HCT116 (cell line): ENCODE data around the gene SLC27A4. TPM values are rescaled to one million over a fixed set of nuclear protein-coding genes. Genes with fewer than 3 reads are reported as not detected.

Experiments
- ATAC-seq: fragments of 200-7000 bp; cut with Tn5 transposase; 2 replicates; pipeline ENCODE4 v1.9.1; 2020; ENCODE audit warnings: mild to moderate bottlenecking, moderate library complexity
- Bru-seq: library from RNA; stranded (reverse); fragments of 400-500 nt; gene quantifications from one replicate; lab custom pipeline; 2021; lab: Mats Ljungman, UMichigan
- BruChase-seq, 2 experiments: library from RNA; stranded (reverse); fragments of 400-500 nt; gene quantifications; one replicate each; lab custom pipeline; 2021; lab: Mats Ljungman, UMichigan
- BruUV-seq: library from RNA; stranded (reverse); fragments of 400-500 nt; replicated peaks from 2 replicates; lab custom pipeline; 2021; lab: Mats Ljungman, UMichigan
- CTCF ChIA-PET: fragments of 300-600 bp; sonication (Branson Sonifier 250); formaldehyde crosslinking; loops from one replicate; lab custom pipeline; 2021; ENCODE audit warnings: antibody characterized with exemption; lab: Charles Lee
- POLR2A ChIA-PET: fragments of 300-600, 350-600 bp; sonication (Branson Sonifier 250); formaldehyde crosslinking; loops from one replicate; lab custom pipeline; 2021; ENCODE audit warnings: antibody characterized with exemption; lab: Charles Lee
- RAD21 ChIA-PET, 2 experiments: fragments of 300-600 bp; sonication (Branson Sonifier 250); formaldehyde crosslinking; loops; one replicate each; lab custom pipeline; 2023; ENCODE audit warnings: low total read pairs in 2 of 2; ENCODE audit not compliant: uncharacterized antibody in 2 of 2, unreplicated experiment in 2 of 2, low non-redundant PET in 1 of 2; lab: Charles Lee
- DNase-seq: peaks from one replicate; pipeline ENCODE4 v3.0.0-alpha.2; 2010; ENCODE audit warnings: low read depth, low spot score
- H2AFZ ChIP-seq: fragments of 200-600 bp; shearing (Covaris generic), sonication (generic); 2 replicates; pipeline ENCODE4 v1.6.1; 2017; ENCODE audit warnings: low read depth, mixed run types, mixed read lengths, antibody characterized with exemption, low read length; ENCODE audit not compliant: poor library complexity, severe bottlenecking
- H3K27ac ChIP-seq: 2 replicates; pipeline ENCODE4 v1.5.1; 2012; ENCODE audit warnings: low read depth, low read length
- H3K27me3 ChIP-seq: fragments of 200-600 bp; sonication (generic); 2 replicates; pipeline ENCODE4 v1.6.1; 2016; ENCODE audit warnings: mixed run types, low read length, mixed read lengths; ENCODE audit not compliant: insufficient read depth
- H3K36me3 ChIP-seq, 2 experiments: fragments of 200-500 bp in 1 of 2; fragments of 200-600 bp in 1 of 2; sonication (Bioruptor generic) in 1 of 2; sonication (generic) in 1 of 2; 2 replicates each; pipeline versions ENCODE4 v1.5.1 to v1.6.1; 2014 to 2016; ENCODE audit warnings: low read length in 2 of 2, inconsistent platforms in 1 of 2, mixed read lengths in 1 of 2, mixed run types in 1 of 2; ENCODE audit not compliant: insufficient read depth in 2 of 2, control insufficient read depth in 1 of 2
- H3K4me1 ChIP-seq, 2 experiments: fragments of 200-600 bp in 1 of 2; sonication (generic) in 1 of 2; 2 replicates each; pipeline versions ENCODE4 v1.5.1 to v1.6.1; 2012 to 2017; ENCODE audit warnings: low read length in 2 of 2, inconsistent platforms in 1 of 2, mild to moderate bottlenecking in 1 of 2, mixed read lengths in 1 of 2, mixed run types in 1 of 2, moderate library complexity in 1 of 2; ENCODE audit not compliant: insufficient read depth in 2 of 2, control insufficient read depth in 1 of 2
- H3K4me2 ChIP-seq: fragments of 200-600 bp; sonication (generic); 2 replicates; pipeline ENCODE4 v1.6.1; 2017; ENCODE audit warnings: mixed run types, low read length, mixed read lengths
- H3K4me3 ChIP-seq, 2 experiments: fragments of 200-600 bp in 1 of 2; sonication (generic) in 1 of 2; replicated peaks in 1 of 2; 2 replicates each; pipeline ENCODE4 v1.5.1; 2011 to 2016; ENCODE audit warnings: low read length in 2 of 2, control low read depth in 1 of 2, low read depth in 1 of 2, mild to moderate bottlenecking in 1 of 2, mixed read lengths in 1 of 2, mixed run types in 1 of 2
- H3K79me2 ChIP-seq: fragments of 200-600 bp; sonication (generic); 2 replicates; pipeline ENCODE4 v1.6.1; 2017; ENCODE audit warnings: mild to moderate bottlenecking, mixed run types, low read length, moderate library complexity, mixed read lengths; ENCODE audit not compliant: insufficient read depth
- H3K9ac ChIP-seq: fragments of 200-600 bp; sonication (generic); 2 replicates; pipeline ENCODE4 v1.6.1; 2016; ENCODE audit warnings: low read length, mixed read lengths
- H3K9me2 ChIP-seq: fragments of 200-600 bp; sonication (generic), shearing (Covaris generic); 2 replicates; pipeline ENCODE4 v1.6.1; 2017; ENCODE audit warnings: mixed run types, mild to moderate bottlenecking, moderate library complexity; ENCODE audit not compliant: insufficient read depth
- H3K9me3 ChIP-seq, 2 experiments: fragments of 200-500 bp in 1 of 2; fragments of 200-600 bp in 1 of 2; sonication (Bioruptor generic) in 1 of 2; sonication (generic) in 1 of 2; 2 replicates each; pipeline ENCODE4 v1.6.1; 2014 to 2017; ENCODE audit warnings: low read length in 2 of 2, mixed read lengths in 2 of 2, inconsistent platforms in 1 of 2, low read depth in 1 of 2, mild to moderate bottlenecking in 1 of 2, mixed run types in 1 of 2, moderate library complexity in 1 of 2; ENCODE audit not compliant: control insufficient read depth in 1 of 2, insufficient read depth in 1 of 2
- H4K20me1 ChIP-seq: fragments of 200-600 bp; sonication (generic), shearing (Covaris generic); 2 replicates; pipeline ENCODE4 v1.6.1; 2017; ENCODE audit warnings: mixed run types, mild to moderate bottlenecking, moderate library complexity; ENCODE audit not compliant: insufficient read depth
- CBX3 ChIP-seq: IDR thresholded peaks from 2 replicates; pipeline ENCODE4 v1.6.1; 2012; ENCODE audit warnings: low read depth
- CEBPB ChIP-seq: IDR thresholded peaks from 2 replicates; pipeline ENCODE4 v1.6.1; 2012; ENCODE audit warnings: low read depth
- EZH2 ChIP-seq: fragments of 200-600 bp; sonication (generic); IDR thresholded peaks from 2 replicates; pipeline ENCODE4 v1.6.1; 2017; ENCODE audit warnings: antibody characterized with exemption, mixed run types
- EZH2phosphoT487 ChIP-seq: fragments of 200-600 bp; IDR thresholded peaks from 2 replicates; pipeline ENCODE4 v1.6.1; 2018; ENCODE audit warnings: antibody characterized with exemption, borderline replicate concordance
- FOSL1 ChIP-seq: IDR thresholded peaks from 2 replicates; pipeline ENCODE4 v1.6.1; 2012; ENCODE audit warnings: low read depth
- JUND ChIP-seq: IDR thresholded peaks from 2 replicates; pipeline ENCODE4 v1.6.1; 2012
- POLR2A ChIP-seq: IDR thresholded peaks from 2 replicates; pipeline ENCODE4 v1.7.0; 2011; ENCODE audit warnings: borderline replicate concordance; ENCODE audit not compliant: insufficient read depth, insufficient read length; ENCODE audit errors: extremely low read depth
- POLR2AphosphoS5 ChIP-seq: IDR thresholded peaks from 2 replicates; pipeline ENCODE4 v1.6.1; 2011; ENCODE audit warnings: mild to moderate bottlenecking, low read depth, low read length, moderate library complexity
- SIN3A ChIP-seq: IDR thresholded peaks from 2 replicates; pipeline ENCODE4 v1.6.1; 2012; ENCODE audit warnings: low read depth
- SP1 ChIP-seq: IDR thresholded peaks from 2 replicates; pipeline ENCODE4 v1.6.1; 2012; ENCODE audit warnings: low read depth
- SRF ChIP-seq: IDR thresholded peaks from 2 replicates; pipeline ENCODE4 v1.6.1; 2012; ENCODE audit warnings: low read depth
- TCF7L2 ChIP-seq: IDR thresholded peaks from 2 replicates; pipeline ENCODE4 v1.7.0; 2011; ENCODE audit warnings: borderline replicate concordance, inconsistent platforms; ENCODE audit not compliant: insufficient read depth, insufficient read length; ENCODE audit errors: extremely low read depth
- YY1 ChIP-seq: IDR thresholded peaks from 2 replicates; pipeline ENCODE4 v1.6.1; 2011; ENCODE audit warnings: low read length, low read depth, moderate library complexity, mild to moderate bottlenecking; ENCODE audit not compliant: insufficient replicate concordance; ENCODE audit errors: extremely low read depth
- ZFX ChIP-seq: fragments of 450-650 bp; IDR thresholded peaks from 2 replicates; pipeline ENCODE4 v1.6.1; 2017
- ZNF274 ChIP-seq: fragments of 200-500 bp; sonication (Bioruptor generic); IDR thresholded peaks from 2 replicates; pipeline ENCODE4 v1.6.1; 2014; ENCODE audit warnings: mild to moderate bottlenecking, low read depth, low read length, inconsistent platforms
- intact Hi-C: fragments of 100-400 bp; cut with micrococcal nuclease; formaldehyde crosslinking; loops from 2 replicates; pipeline ENCODE4 v1.10.0; 2022
- long read RNA-seq: library from polyadenylated mRNA; unstranded; transcript quantifications from one replicate; pipeline ENCODE4 v2.0.0, GENCODE V29; 2021; ENCODE audit not compliant: unreplicated experiment
- polyA plus RNA-seq: library from polyadenylated mRNA; unstranded; fragments of >200 nt; gene quantifications from 2 replicates; pipeline ENCODE4 v1.2.1, GENCODE V29; 2012; ENCODE audit warnings: missing spikeins
- total RNA-seq: library from RNA; stranded (reverse); gene quantifications from one replicate; pipeline ENCODE4 v1.2.1, GENCODE V29; 2021; ENCODE audit not compliant: unreplicated experiment
- TF ChIP-seq, protein P1 (sequence below): IDR thresholded peaks from 2 replicates; pipeline ENCODE4 v1.6.1; 2011; ENCODE audit warnings: mild to moderate bottlenecking, low read length, moderate library complexity; ENCODE audit not compliant: insufficient replicate concordance; ENCODE audit errors: extremely low read depth
- TF ChIP-seq, protein P2 (sequence below): IDR thresholded peaks from 2 replicates; pipeline ENCODE4 v1.6.1; 2012; ENCODE audit warnings: low read depth
- TF ChIP-seq, protein P3 (sequence below): IDR thresholded peaks from 2 replicates; pipeline ENCODE4 v1.6.1; 2012
- TF ChIP-seq, protein P4 (sequence below): IDR thresholded peaks from 2 replicates; pipeline ENCODE4 v1.6.1; 2012

Gene SLC27A4
- total RNA-seq, result 33.9 TPM
- polyA plus RNA-seq, result 30.9 and 31.0 TPM in 2 replicates
- percentile 59 among the genes with signal in this experiment for Bru-seq, nascent RNA
- percentile 76 among the genes with signal in this experiment for BruChase-seq, experiment 1, labeled RNA remaining after a 6-hour chase
- BruChase-seq, experiment 2, labeled RNA remaining after a 2-hour chase, result percentile 71 among the genes with signal in this experiment
- long read RNA-seq, transcript SLC27A4-201 (13 exons, 3,028 nt), result major isoform, 88 of 160 reads
- long read RNA-seq, partial matches to known transcripts, result 51 of 160 reads
- long read RNA-seq, other reads (novel, unspliced or antisense), result 21 of 160 reads

DNA sequence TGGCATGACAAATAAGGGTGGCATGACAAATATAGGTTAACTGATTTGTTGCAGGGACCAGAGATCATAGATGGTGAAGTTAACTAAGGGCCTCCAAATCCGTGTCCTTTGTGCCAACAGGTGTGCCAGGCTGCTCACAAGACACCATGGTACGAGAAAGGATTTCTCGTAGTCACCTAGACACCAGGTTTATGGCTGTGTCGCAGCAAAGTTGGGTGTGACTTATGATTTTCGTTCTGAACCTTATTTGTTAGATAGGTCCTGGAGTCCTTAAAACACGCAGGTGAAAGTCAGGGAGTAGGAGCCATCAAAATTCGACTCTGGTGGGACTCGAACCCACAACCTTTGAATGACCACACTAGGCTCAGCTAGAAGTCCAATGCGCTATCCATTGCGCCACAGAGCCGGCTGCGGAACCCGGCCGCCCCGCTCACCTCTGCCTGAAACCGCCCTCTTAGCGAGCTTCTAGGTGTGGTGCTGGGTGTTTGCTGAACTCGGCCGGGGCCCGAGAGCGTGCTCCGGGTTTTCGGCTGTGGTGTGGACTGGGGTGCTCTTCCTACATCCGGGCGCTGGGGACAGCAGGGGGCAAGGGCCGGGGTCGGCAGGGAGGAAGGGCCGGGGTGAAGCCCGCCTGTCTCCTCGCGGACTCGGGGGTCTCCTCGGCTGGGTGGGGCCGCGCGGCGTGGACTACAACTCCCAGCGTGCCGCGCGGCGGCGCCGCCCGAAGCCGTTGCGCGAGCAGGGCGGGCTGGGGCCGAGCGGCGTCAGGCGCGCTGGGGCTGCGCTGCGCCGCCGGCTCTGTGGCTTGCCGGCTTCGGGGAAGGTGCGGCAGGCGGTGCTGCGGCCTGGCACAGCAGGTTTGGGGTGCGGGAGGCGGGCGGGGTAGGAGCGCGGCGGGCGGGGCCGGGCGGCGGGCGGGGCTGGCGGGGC lies at the start of gene SLC27A4:
TSS of gene SLC27A4 (plus strand) at position 767 of the 930 bp plus-strand sequence. CDS start 2,606 bp downstream, outside the sequence.
- ChIA-PET RAD21 (interaction anchor here in 1 of 2 experiments (1.0 kb wide), 1 partner anchor 22 kb away, joined by 3 read pairs; no protein-coding TSS in a partner anchor), CTCF (interaction anchor here (0.7 kb wide), 1 partner anchor 47 kb away, joined by 3 read pairs; no protein-coding TSS in a partner anchor), POLR2A (interaction anchor here (0.8 kb wide), 1 partner anchor 31 kb away, joined by 3 read pairs; the partner anchor contains the start of gene URM1)
- Histone ChIP-seq H2AFZ (peak within 1 kb of the TSS; percentile 89), H3K79me2 (peaks cover 10% of the 10 kb centered on the region), H3K9me3 (no peaks in the 10 kb centered on the region), H4K20me1 (no peaks in the 10 kb centered on the region), H3K36me3 (peaks cover 2 to 12% of the 10 kb centered on the region in 2 experiments; a peak in 3 of 4 replicates), H3K27ac (peak within 1 kb of the TSS; percentile 74), H3K4me3 (peak within 1 kb of the TSS; percentile 84 to 86), H3K9me2 (no peaks in the 10 kb centered on the region), H3K4me2 (peak within 1 kb of the TSS; percentile 97), H3K27me3 (no peaks in the 10 kb centered on the region), H3K9ac (peak within 1 kb of the TSS; percentile 77), H3K4me1 (peaks cover 0 to 20% of the 10 kb centered on the region in 2 experiments; a peak in 2 of 4 replicates)
- TSS peak; percentile 97 for BruUV-seq
- intact Hi-C loops, result loop anchor here (10.0 kb wide), 1 partner anchor 145 kb away; the partner anchor contains the start of gene CIZ1
- peak; percentile 87 for ATAC-seq
- DNase-seq, result peak; percentile 71
- TF ChIP-seq CEBPB (no peak), FOSL1 (no peak), JUND (no peak), EZH2 (no peak), TCF7L2 (peak; percentile 56), SP1 (no peak; the same call in 1 of the 2 replicates), EZH2phosphoT487 (no peak), YY1 (peak; percentile 60), CBX3 (no peak), POLR2AphosphoS5 (peak; percentile 28), ZFX (no peak), POLR2A (no peak), ZNF274 (no peak), SRF (no peak), SIN3A (no peak)
- TF ChIP-seq, protein P1, sequence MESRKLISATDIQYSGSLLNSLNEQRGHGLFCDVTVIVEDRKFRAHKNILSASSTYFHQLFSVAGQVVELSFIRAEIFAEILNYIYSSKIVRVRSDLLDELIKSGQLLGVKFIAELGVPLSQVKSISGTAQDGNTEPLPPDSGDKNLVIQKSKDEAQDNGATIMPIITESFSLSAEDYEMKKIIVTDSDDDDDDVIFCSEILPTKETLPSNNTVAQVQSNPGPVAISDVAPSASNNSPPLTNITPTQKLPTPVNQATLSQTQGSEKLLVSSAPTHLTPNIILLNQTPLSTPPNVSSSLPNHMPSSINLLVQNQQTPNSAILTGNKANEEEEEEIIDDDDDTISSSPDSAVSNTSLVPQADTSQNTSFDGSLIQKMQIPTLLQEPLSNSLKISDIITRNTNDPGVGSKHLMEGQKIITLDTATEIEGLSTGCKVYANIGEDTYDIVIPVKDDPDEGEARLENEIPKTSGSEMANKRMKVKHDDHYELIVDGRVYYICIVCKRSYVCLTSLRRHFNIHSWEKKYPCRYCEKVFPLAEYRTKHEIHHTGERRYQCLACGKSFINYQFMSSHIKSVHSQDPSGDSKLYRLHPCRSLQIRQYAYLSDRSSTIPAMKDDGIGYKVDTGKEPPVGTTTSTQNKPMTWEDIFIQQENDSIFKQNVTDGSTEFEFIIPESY, result no peak
- TF ChIP-seq, protein P2, sequence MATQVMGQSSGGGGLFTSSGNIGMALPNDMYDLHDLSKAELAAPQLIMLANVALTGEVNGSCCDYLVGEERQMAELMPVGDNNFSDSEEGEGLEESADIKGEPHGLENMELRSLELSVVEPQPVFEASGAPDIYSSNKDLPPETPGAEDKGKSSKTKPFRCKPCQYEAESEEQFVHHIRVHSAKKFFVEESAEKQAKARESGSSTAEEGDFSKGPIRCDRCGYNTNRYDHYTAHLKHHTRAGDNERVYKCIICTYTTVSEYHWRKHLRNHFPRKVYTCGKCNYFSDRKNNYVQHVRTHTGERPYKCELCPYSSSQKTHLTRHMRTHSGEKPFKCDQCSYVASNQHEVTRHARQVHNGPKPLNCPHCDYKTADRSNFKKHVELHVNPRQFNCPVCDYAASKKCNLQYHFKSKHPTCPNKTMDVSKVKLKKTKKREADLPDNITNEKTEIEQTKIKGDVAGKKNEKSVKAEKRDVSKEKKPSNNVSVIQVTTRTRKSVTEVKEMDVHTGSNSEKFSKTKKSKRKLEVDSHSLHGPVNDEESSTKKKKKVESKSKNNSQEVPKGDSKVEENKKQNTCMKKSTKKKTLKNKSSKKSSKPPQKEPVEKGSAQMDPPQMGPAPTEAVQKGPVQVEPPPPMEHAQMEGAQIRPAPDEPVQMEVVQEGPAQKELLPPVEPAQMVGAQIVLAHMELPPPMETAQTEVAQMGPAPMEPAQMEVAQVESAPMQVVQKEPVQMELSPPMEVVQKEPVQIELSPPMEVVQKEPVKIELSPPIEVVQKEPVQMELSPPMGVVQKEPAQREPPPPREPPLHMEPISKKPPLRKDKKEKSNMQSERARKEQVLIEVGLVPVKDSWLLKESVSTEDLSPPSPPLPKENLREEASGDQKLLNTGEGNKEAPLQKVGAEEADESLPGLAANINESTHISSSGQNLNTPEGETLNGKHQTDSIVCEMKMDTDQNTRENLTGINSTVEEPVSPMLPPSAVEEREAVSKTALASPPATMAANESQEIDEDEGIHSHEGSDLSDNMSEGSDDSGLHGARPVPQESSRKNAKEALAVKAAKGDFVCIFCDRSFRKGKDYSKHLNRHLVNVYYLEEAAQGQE, result no peak
- TF ChIP-seq, protein P3, sequence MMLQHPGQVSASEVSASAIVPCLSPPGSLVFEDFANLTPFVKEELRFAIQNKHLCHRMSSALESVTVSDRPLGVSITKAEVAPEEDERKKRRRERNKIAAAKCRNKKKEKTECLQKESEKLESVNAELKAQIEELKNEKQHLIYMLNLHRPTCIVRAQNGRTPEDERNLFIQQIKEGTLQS, result no peak
- TF ChIP-seq, protein P4, sequence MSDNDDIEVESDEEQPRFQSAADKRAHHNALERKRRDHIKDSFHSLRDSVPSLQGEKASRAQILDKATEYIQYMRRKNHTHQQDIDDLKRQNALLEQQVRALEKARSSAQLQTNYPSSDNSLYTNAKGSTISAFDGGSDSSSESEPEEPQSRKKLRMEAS, result peak; percentile 79
